ENCODE results near the gene TADA3.

- TF ChIP-seq, protein P1, sequence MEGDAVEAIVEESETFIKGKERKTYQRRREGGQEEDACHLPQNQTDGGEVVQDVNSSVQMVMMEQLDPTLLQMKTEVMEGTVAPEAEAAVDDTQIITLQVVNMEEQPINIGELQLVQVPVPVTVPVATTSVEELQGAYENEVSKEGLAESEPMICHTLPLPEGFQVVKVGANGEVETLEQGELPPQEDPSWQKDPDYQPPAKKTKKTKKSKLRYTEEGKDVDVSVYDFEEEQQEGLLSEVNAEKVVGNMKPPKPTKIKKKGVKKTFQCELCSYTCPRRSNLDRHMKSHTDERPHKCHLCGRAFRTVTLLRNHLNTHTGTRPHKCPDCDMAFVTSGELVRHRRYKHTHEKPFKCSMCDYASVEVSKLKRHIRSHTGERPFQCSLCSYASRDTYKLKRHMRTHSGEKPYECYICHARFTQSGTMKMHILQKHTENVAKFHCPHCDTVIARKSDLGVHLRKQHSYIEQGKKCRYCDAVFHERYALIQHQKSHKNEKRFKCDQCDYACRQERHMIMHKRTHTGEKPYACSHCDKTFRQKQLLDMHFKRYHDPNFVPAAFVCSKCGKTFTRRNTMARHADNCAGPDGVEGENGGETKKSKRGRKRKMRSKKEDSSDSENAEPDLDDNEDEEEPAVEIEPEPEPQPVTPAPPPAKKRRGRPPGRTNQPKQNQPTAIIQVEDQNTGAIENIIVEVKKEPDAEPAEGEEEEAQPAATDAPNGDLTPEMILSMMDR (IDR thresholded peaks at IDR 0.05) = no peak
- no peak for TF ChIP-seq POLR2A (IDR thresholded peaks at IDR 0.05)
Observed at GRCh38 chr3:9809239-9809614, 17.0 kb upstream of the TADA3 start.

All from right lobe of liver (tissue), 4 donors.